ENCODE data around the gene MEI1. TPM values are rescaled to one million over a fixed set of nuclear protein-coding genes. Genes with fewer than 3 reads are reported as not detected.

MEI1 gene
- total RNA-seq, 1 donor from 2014 or later: not detected

DNA sequence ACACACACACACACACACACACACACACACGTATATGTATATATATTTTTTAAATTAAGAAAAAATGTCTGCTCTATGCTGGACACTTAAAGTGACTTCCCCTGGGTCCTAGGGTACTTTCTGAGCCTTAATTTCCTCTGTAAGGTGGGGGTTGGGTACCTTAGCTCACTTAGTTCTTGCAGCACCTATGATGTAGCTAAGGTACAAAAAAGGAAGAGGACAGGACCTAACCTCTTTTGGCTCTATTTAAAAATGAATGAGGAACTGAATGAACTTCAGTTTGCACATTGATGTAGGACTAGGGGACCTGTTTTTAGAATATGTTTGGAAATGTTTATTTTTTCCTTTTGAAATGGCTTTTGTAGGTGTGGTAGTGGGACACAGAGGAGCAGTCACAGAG, 144.7 kb downstream of the MEI1 start:
- Mint-ChIP-seq H3K9me3 (ENCODE audit: unreplicated experiment) (no peaks in the 10 kb centered on the region), H3K27me3 (ENCODE audit: unreplicated experiment) (no peaks in the 10 kb centered on the region), H3K4me1 (ENCODE audit: unreplicated experiment) (peaks cover 82% of the 10 kb centered on the region), H3K27ac (ENCODE audit: unreplicated experiment) (peak overlapping the region; percentile 73), H3K36me3 (ENCODE audit: unreplicated experiment) (no peaks in the 10 kb centered on the region), H3K4me3 (ENCODE audit: unreplicated experiment) (no peak overlapping the region)
- TF ChIP-seq, protein P1, sequence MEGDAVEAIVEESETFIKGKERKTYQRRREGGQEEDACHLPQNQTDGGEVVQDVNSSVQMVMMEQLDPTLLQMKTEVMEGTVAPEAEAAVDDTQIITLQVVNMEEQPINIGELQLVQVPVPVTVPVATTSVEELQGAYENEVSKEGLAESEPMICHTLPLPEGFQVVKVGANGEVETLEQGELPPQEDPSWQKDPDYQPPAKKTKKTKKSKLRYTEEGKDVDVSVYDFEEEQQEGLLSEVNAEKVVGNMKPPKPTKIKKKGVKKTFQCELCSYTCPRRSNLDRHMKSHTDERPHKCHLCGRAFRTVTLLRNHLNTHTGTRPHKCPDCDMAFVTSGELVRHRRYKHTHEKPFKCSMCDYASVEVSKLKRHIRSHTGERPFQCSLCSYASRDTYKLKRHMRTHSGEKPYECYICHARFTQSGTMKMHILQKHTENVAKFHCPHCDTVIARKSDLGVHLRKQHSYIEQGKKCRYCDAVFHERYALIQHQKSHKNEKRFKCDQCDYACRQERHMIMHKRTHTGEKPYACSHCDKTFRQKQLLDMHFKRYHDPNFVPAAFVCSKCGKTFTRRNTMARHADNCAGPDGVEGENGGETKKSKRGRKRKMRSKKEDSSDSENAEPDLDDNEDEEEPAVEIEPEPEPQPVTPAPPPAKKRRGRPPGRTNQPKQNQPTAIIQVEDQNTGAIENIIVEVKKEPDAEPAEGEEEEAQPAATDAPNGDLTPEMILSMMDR (IDR thresholded peaks at IDR 0.05): no peak
- DNase-seq (ENCODE audit: extremely low spot score, unreplicated experiment): no peak

DNA sequence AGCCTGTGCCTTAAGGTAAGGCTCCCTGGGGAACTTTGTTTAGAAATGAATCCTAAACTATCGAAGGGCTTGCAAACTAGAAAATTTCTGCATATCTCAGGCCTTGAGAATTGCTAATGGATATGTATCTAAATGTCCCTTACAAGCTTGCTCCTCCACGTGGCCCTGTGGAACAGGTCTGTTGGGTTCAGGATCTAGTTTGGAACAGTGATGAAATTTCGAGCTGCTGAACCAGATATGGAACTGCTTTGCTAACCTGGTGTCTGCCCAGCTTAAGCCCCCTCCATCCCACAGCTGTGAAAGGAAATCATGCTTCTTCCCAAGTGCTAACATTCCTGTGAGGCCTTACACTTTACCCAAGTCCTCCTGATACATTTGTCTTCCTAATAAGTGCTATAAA, 145.2 kb downstream of the MEI1 start:
- DNase-seq (ENCODE audit: extremely low spot score, unreplicated experiment): no peak
- Mint-ChIP-seq H3K4me3 (ENCODE audit: unreplicated experiment) (no peak overlapping the region), H3K4me1 (ENCODE audit: unreplicated experiment) (peaks cover 78% of the 10 kb centered on the region), H3K27ac (ENCODE audit: unreplicated experiment) (peak overlapping the region; percentile 73), H3K36me3 (ENCODE audit: unreplicated experiment) (no peaks in the 10 kb centered on the region), H3K27me3 (ENCODE audit: unreplicated experiment) (no peaks in the 10 kb centered on the region), H3K9me3 (ENCODE audit: unreplicated experiment) (no peaks in the 10 kb centered on the region)
- TF ChIP-seq, protein P1 (IDR thresholded peaks at IDR 0.05): no peak

GRCh38 chr22:41845380-41846267, 146.3 kb downstream of the MEI1 start:
- Mint-ChIP-seq H3K27me3 (ENCODE audit: unreplicated experiment) (no peaks in the 10 kb centered on the region), H3K27ac (ENCODE audit: unreplicated experiment) (peak overlapping the region; percentile 68), H3K36me3 (ENCODE audit: unreplicated experiment) (no peaks in the 10 kb centered on the region), H3K4me3 (ENCODE audit: unreplicated experiment) (no peak overlapping the region), H3K4me1 (ENCODE audit: unreplicated experiment) (peaks cover 69% of the 10 kb centered on the region), H3K9me3 (ENCODE audit: unreplicated experiment) (no peaks in the 10 kb centered on the region)
- DNase-seq (ENCODE audit: extremely low spot score, unreplicated experiment): no peak
- TF ChIP-seq, protein P1 (IDR thresholded peaks at IDR 0.05): no peak

- TF ChIP-seq, protein P1 (IDR thresholded peaks at IDR 0.05): no peak
- no peaks in the 10 kb centered on the region for H3K9me3 Mint-ChIP-seq (ENCODE audit: unreplicated experiment)
- no peak for DNase-seq (ENCODE audit: extremely low spot score, unreplicated experiment)
- peaks cover 61% of the 10 kb centered on the region for H3K4me1 Mint-ChIP-seq (ENCODE audit: unreplicated experiment)
- H3K27ac Mint-ChIP-seq (ENCODE audit: unreplicated experiment): peak overlapping the region; percentile 68
- H3K36me3 Mint-ChIP-seq (ENCODE audit: unreplicated experiment): no peaks in the 10 kb centered on the region
- H3K4me3 Mint-ChIP-seq (ENCODE audit: unreplicated experiment): no peak overlapping the region
- no peaks in the 10 kb centered on the region for H3K27me3 Mint-ChIP-seq (ENCODE audit: unreplicated experiment)
Measured at GRCh38 chr22:41846268-41846987, 147.1 kb downstream of the MEI1 start.

DNA sequence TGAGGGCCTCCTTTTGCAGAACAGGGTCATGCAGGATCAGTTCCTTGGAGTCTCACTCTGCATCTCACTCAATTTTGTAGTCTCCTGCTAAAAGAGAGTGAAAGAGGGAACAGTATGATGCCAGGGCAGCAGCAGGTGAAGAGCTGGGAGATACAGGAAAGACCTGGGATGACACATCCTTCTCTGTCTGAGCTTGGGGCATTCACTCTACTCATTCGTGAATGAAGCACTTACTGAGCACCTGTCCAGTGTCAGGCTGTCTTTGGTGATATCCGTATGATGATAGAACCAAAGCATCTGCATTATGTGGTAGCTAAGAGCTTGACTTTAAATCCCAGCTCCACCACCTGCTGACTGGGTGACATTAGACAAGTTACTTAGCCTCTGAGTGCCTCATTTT, 148.0 kb downstream of the MEI1 start:
- H3K36me3 Mint-ChIP-seq (ENCODE audit: unreplicated experiment): no peaks in the 10 kb centered on the region
- TF ChIP-seq, protein P1 (IDR thresholded peaks at IDR 0.05): no peak
- no peak overlapping the region for H3K4me3 Mint-ChIP-seq (ENCODE audit: unreplicated experiment)
- no peak for DNase-seq (ENCODE audit: extremely low spot score, unreplicated experiment)
- no peaks in the 10 kb centered on the region for H3K9me3 Mint-ChIP-seq (ENCODE audit: unreplicated experiment)
- no peaks in the 10 kb centered on the region for H3K27me3 Mint-ChIP-seq (ENCODE audit: unreplicated experiment)
- peaks cover 52% of the 10 kb centered on the region for H3K4me1 Mint-ChIP-seq (ENCODE audit: unreplicated experiment)
- H3K27ac Mint-ChIP-seq (ENCODE audit: unreplicated experiment): no peak overlapping the region

All from osteocyte (in vitro differentiated cells).